IMR-90 (cell line): ENCODE data around the gene ROM1. TPM values are rescaled to one million over a fixed set of nuclear protein-coding genes. Genes with fewer than 3 reads are reported as not detected.

Experiments used
- ATAC-seq: fragments of 200-7000 bp; cut with Tn5 transposase; 2 replicates; pipeline ENCODE4 v1.9.1; 2020; ENCODE audit warnings: low read depth, mild to moderate bottlenecking, moderate library complexity
- BruUV-seq: library from RNA; stranded (reverse); fragments of 400-500 nt; replicated peaks from 2 replicates; lab custom pipeline; 2021; lab: Mats Ljungman, UMichigan
- CTCF ChIA-PET: fragments of 300-600 bp; formaldehyde crosslinking; extraction: SDS; loops from one replicate; lab custom pipeline; 2021; ENCODE audit warnings: antibody characterized with exemption; lab: Yijun Ruan, JAX
- POLR2A ChIA-PET: fragments of 300-600 bp; sonication (Branson Sonifier 250); formaldehyde crosslinking; loops from one replicate; lab custom pipeline; 2022; ENCODE audit warnings: antibody characterized with exemption; ENCODE audit not compliant: unreplicated experiment; lab: Charles Lee
- DNase-seq: peaks from one replicate; pipeline ENCODE4 v3.0.0; 2013
- H2AFZ ChIP-seq: replicated peaks from 2 replicates; pipeline ENCODE3; 2013; ENCODE audit warnings: low read length, mild to moderate bottlenecking; ENCODE audit not compliant: poor library complexity
- H2AK5ac ChIP-seq: 2 replicates; pipeline ENCODE4 v1.6.1; 2013; ENCODE audit warnings: low read depth, low read length, inconsistent platforms
- H2AK9ac ChIP-seq: replicated peaks from 2 replicates; pipeline ENCODE3; 2013; ENCODE audit warnings: mild to moderate bottlenecking, low read depth, low read length, moderate library complexity; ENCODE audit not compliant: poor library complexity
- H2BK120ac ChIP-seq: 2 replicates; pipeline ENCODE4 v1.6.1; 2013; ENCODE audit warnings: low read depth, low read length, inconsistent platforms
- H2BK15ac ChIP-seq: 3 replicates; pipeline ENCODE4 v1.6.1; 2013; ENCODE audit warnings: low read depth, low read length, inconsistent platforms
- H2BK20ac ChIP-seq: 2 replicates; pipeline ENCODE4 v1.6.1; 2013; ENCODE audit warnings: low read depth, mild to moderate bottlenecking, inconsistent platforms, low read length, moderate library complexity
- H2BK5ac ChIP-seq: 2 replicates; pipeline ENCODE4 v1.6.1; 2013; ENCODE audit warnings: mild to moderate bottlenecking, low read depth, low read length, inconsistent platforms; ENCODE audit not compliant: poor library complexity, severe bottlenecking
- H3K14ac ChIP-seq: replicated peaks from 2 replicates; pipeline ENCODE4 v1.6.1; 2013; ENCODE audit warnings: low read depth, low read length, inconsistent platforms
- H3K18ac ChIP-seq: 2 replicates; pipeline ENCODE4 v1.6.1; 2013; ENCODE audit warnings: low read depth, low read length, control low read depth
- H3K23ac ChIP-seq: 2 replicates; pipeline ENCODE4 v1.6.1; 2013; ENCODE audit warnings: low read depth, low read length, inconsistent platforms
- H3K27ac ChIP-seq: 2 replicates; pipeline ENCODE4 v1.5.1; 2013; ENCODE audit warnings: mild to moderate bottlenecking, control low read depth, low read length; ENCODE audit not compliant: insufficient read depth
- H3K27me3 ChIP-seq: 2 replicates; pipeline ENCODE4 v1.6.1; 2013; ENCODE audit warnings: low read length; ENCODE audit not compliant: control insufficient read depth, insufficient read depth
- H3K36me3 ChIP-seq: 2 replicates; pipeline ENCODE4 v1.6.1; 2013; ENCODE audit warnings: low read length, mixed read lengths; ENCODE audit not compliant: control insufficient read depth, insufficient read depth
- H3K4ac ChIP-seq: 2 replicates; pipeline ENCODE4 v1.6.1; 2013; ENCODE audit warnings: low read depth, low read length, inconsistent platforms
- H3K4me1 ChIP-seq: 2 replicates; pipeline ENCODE4 v1.6.1; 2013; ENCODE audit warnings: low read length, mixed read lengths; ENCODE audit not compliant: control insufficient read depth, insufficient read depth
- H3K4me2 ChIP-seq: 2 replicates; pipeline ENCODE4 v1.6.1; 2013; ENCODE audit warnings: low read depth, mild to moderate bottlenecking, control low read depth, low read length, moderate library complexity
- H3K4me3 ChIP-seq: 2 replicates; pipeline ENCODE4 v1.5.1; 2013; ENCODE audit warnings: low read depth, mild to moderate bottlenecking, control low read depth, low read length, moderate library complexity; ENCODE audit not compliant: insufficient read depth
- H3K56ac ChIP-seq: 2 replicates; pipeline ENCODE4 v1.6.1; 2013; ENCODE audit warnings: low read length, inconsistent platforms; ENCODE audit not compliant: insufficient read depth; ENCODE audit errors: extremely low read depth
- H3K79me1 ChIP-seq, 2 experiments: 2 replicates each; pipeline ENCODE4 v1.6.1; 2013; ENCODE audit warnings: low read length in 2 of 2, inconsistent platforms in 1 of 2, low read depth in 1 of 2
- H3K9ac ChIP-seq: 2 replicates; pipeline ENCODE4 v1.6.1; 2013; ENCODE audit warnings: low read depth, low read length, control low read depth
- H3K9me1 ChIP-seq: 2 replicates; pipeline ENCODE4 v1.6.1; 2013; ENCODE audit warnings: low read length, inconsistent platforms; ENCODE audit not compliant: insufficient read depth
- H3K9me3 ChIP-seq: 2 replicates; pipeline ENCODE4 v1.6.1; 2013; ENCODE audit warnings: low read length; ENCODE audit not compliant: control insufficient read depth, insufficient read depth
- H4K20me1 ChIP-seq: 2 replicates; pipeline ENCODE4 v1.6.1; 2013; ENCODE audit warnings: low read length, inconsistent platforms; ENCODE audit not compliant: insufficient read depth
- H4K5ac ChIP-seq: 2 replicates; pipeline ENCODE4 v1.6.1; 2013; ENCODE audit warnings: mild to moderate bottlenecking, low read depth, low read length, control low read depth
- H4K8ac ChIP-seq, 2 experiments: 2 replicates each; pipeline ENCODE4 v1.6.1; 2013; ENCODE audit warnings: low read depth in 2 of 2, low read length in 2 of 2, control low read depth in 1 of 2, inconsistent platforms in 1 of 2
- H4K91ac ChIP-seq: 2 replicates; pipeline ENCODE4 v1.6.1; 2013; ENCODE audit warnings: low read depth, low read length, inconsistent platforms; ENCODE audit not compliant: insufficient read depth
- BHLHE40 ChIP-seq: fragments of 150-350 bp; IDR thresholded peaks from 2 replicates; pipeline ENCODE4 v1.6.1; 2016; ENCODE audit warnings: mild to moderate bottlenecking, low read depth, low read length
- CEBPB ChIP-seq: IDR thresholded peaks from 2 replicates; pipeline ENCODE4 v1.6.1; 2012; ENCODE audit warnings: low read depth, low read length, improper control_type of control experiment
- CHD1 ChIP-seq: IDR thresholded peaks from 2 replicates; pipeline ENCODE4 v1.6.1; 2012; ENCODE audit warnings: low read depth, low read length, improper control_type of control experiment
- CTCF ChIP-seq: conservative IDR thresholded peaks from 2 replicates; pipeline ENCODE4 v1.5.1; 2012; ENCODE audit warnings: mild to moderate bottlenecking, low read depth, low read length, improper control_type of control experiment
- ELK1 ChIP-seq: fragments of 150-350 bp; IDR thresholded peaks from 2 replicates; pipeline ENCODE4 v1.6.1; 2016; ENCODE audit warnings: low read depth, mild to moderate bottlenecking, low read length, moderate library complexity, borderline replicate concordance
- FOS ChIP-seq: fragments of 150-350 bp; IDR thresholded peaks from 2 replicates; pipeline ENCODE4 v1.6.1; 2016; ENCODE audit warnings: low read depth, low read length
- MAFK ChIP-seq: IDR thresholded peaks from 2 replicates; pipeline ENCODE4 v1.6.1; 2012; ENCODE audit warnings: low read depth, low read length, improper control_type of control experiment
- MAZ ChIP-seq: IDR thresholded peaks from 2 replicates; pipeline ENCODE4 v1.6.1; 2012; ENCODE audit warnings: low read depth, mild to moderate bottlenecking, low read length, improper control_type of control experiment, moderate library complexity, borderline replicate concordance
- MXI1 ChIP-seq: IDR thresholded peaks from 2 replicates; pipeline ENCODE4 v1.6.1; 2012; ENCODE audit warnings: low read depth, mild to moderate bottlenecking, low read length, moderate library complexity, borderline replicate concordance
- NFE2L2 ChIP-seq: fragments of 150-350 bp; IDR thresholded peaks from 2 replicates; pipeline ENCODE4 v1.6.1; 2016; ENCODE audit warnings: low read depth, mild to moderate bottlenecking, low read length
- POLR2A ChIP-seq: IDR thresholded peaks from 2 replicates; pipeline ENCODE4 v1.6.1; 2012; ENCODE audit warnings: mild to moderate bottlenecking, low read depth, low read length
- RAD21 ChIP-seq: IDR thresholded peaks from 2 replicates; pipeline ENCODE4 v1.6.1; 2012; ENCODE audit warnings: low read length, improper control_type of control experiment
- RCOR1 ChIP-seq: IDR thresholded peaks from 2 replicates; pipeline ENCODE4 v1.6.1; 2012; ENCODE audit warnings: mild to moderate bottlenecking, low read length, improper control_type of control experiment; ENCODE audit not compliant: insufficient replicate concordance
- RFX5 ChIP-seq: IDR thresholded peaks from 2 replicates; pipeline ENCODE4 v1.8.0; 2012; ENCODE audit warnings: low read depth, mild to moderate bottlenecking, low read length, moderate library complexity
- SMC3 ChIP-seq: fragments of 150-350 bp; IDR thresholded peaks from 2 replicates; pipeline ENCODE4 v1.6.1; 2016; ENCODE audit warnings: low read depth, mild to moderate bottlenecking, antibody characterized with exemption, low read length, moderate library complexity
- USF2 ChIP-seq: fragments of 150-350 bp; IDR thresholded peaks from 2 replicates; pipeline ENCODE4 v1.6.1; 2017; ENCODE audit warnings: mild to moderate bottlenecking, antibody characterized with exemption, low read length, low read depth
- WGBS, 2 experiments: methylation state at CpG; one replicate each; pipeline versions ENCODE4 v1.1.5 to v1.1.7; 2013; ENCODE audit warnings: missing lambda C conversion rate in 2 of 2; ENCODE audit not compliant: insufficient read length in 1 of 2; ENCODE audit errors: extremely low coverage in 2 of 2; 5-methylcytosine and 5-hydroxymethylcytosine counted together
- dilution Hi-C: fragments of 300-500 bp; cut with HindIII; formaldehyde crosslinking; loops from one replicate; pipeline ENCODE4 v1.14.3; 2018; ENCODE audit warnings: low sequenced_read_pairs; ENCODE audit not compliant: unreplicated experiment
- in situ Hi-C: fragments of 300-500 bp; cut with MboI; formaldehyde crosslinking; loops from 3 replicates; pipeline ENCODE4 v1.14.3; 2019; ENCODE audit warnings: low sequenced_read_pairs, inconsistent platforms, mixed read lengths
- intact Hi-C: fragments of 100-400 bp; cut with micrococcal nuclease; formaldehyde crosslinking; loops from 2 replicates; pipeline ENCODE4 v1.10.0; 2022
- polyA plus RNA-seq, 3 experiments: library from polyadenylated mRNA; depleted of rRNA; stranded (reverse); fragments of >200 nt; gene quantifications; 2 replicates each; pipeline ENCODE4 v1.2.3, GENCODE V29; 2012; ENCODE audit warnings: low replicate concordance in 1 of 3
- total RNA-seq: library from RNA; depleted of rRNA; stranded (reverse); fragments of >200 nt; gene quantifications from 2 replicates; pipeline ENCODE4 v1.2.3, GENCODE V29; 2012

The ROM1 gene
- total and polyA plus RNA-seq, 2 of the 4 experiments (the other 2 are of a cell fraction): 2.2 to 2.5 TPM

GRCh38 chr11:62569611-62570010 is 43.4 kb upstream of the ROM1 start:
- dilution Hi-C loops: no loop called here
- peaks cover 4% of the 10 kb centered on the region for H3K4me1 ChIP-seq

More at GRCh38 chr11:62569611-62570010, 43.4 kb upstream of the ROM1 start:
- H4K8ac ChIP-seq: no peak overlapping the region
- H3K23ac ChIP-seq: no peak overlapping the region
- peaks cover 3% of the 10 kb centered on the region; the same call in 1 of the 2 replicates for H3K9me1 ChIP-seq
- no peaks in the 10 kb centered on the region for H3K9me3 ChIP-seq
- H3K4ac ChIP-seq: no peak overlapping the region
- DNase-seq: no peak
- no peak overlapping the region for H2AK5ac ChIP-seq
- ChIA-PET POLR2A (interaction anchor here (1.1 kb wide), 1 partner anchor 9 kb away, joined by 4 read pairs; no protein-coding TSS in a partner anchor), CTCF (interaction anchor here (1.8 kb wide), 1 partner anchor 9 kb away, joined by 6 read pairs; no protein-coding TSS in a partner anchor)
- in situ Hi-C loops (no loop called here), intact Hi-C loops (no loop called here)
- H4K5ac ChIP-seq: no peak overlapping the region
- H3K9ac ChIP-seq: no peak overlapping the region
- no peak overlapping the region for H3K4me2 ChIP-seq
- no peak overlapping the region for H2AFZ ChIP-seq
- H3K36me3 ChIP-seq: peaks cover 57% of the 10 kb centered on the region
- H2BK5ac ChIP-seq: no peak overlapping the region
- H2BK15ac ChIP-seq: no peak overlapping the region
- no CpG with 5 or more reads among the region's 1 CpG for WGBS, 2 experiments
- peaks cover 17 to 66% of the 10 kb centered on the region in 2 experiments for H3K79me1 ChIP-seq
- no peak overlapping the region for H2BK20ac ChIP-seq
- no peak overlapping the region for H3K27ac ChIP-seq
- no peak overlapping the region for H3K14ac ChIP-seq
- TF ChIP-seq MAZ: no peak
- no peak for TF ChIP-seq NFE2L2
- no peak for TF ChIP-seq CTCF
- TF ChIP-seq CEBPB: no peak
- TF ChIP-seq ELK1: no peak
- no peak for TF ChIP-seq BHLHE40
- no peak for TF ChIP-seq MXI1
- TF ChIP-seq CHD1: no peak
- TF ChIP-seq RAD21: no peak
- no peak for TF ChIP-seq RCOR1
- TF ChIP-seq RFX5: no peak
- TF ChIP-seq USF2: no peak
- no peak for TF ChIP-seq MAFK
- TF ChIP-seq FOS: no peak
- no peak for TF ChIP-seq POLR2A
- TF ChIP-seq SMC3: no peak
- H2BK120ac ChIP-seq: no peak overlapping the region
- ATAC-seq: no peak
- no peak overlapping the region for H3K18ac ChIP-seq
- peaks cover 66% of the 10 kb centered on the region for H4K20me1 ChIP-seq
- H2AK9ac ChIP-seq: no peak overlapping the region
- H3K56ac ChIP-seq: no peak overlapping the region
- H4K91ac ChIP-seq: no peak overlapping the region
- H3K4me3 ChIP-seq: no peak overlapping the region
- BruUV-seq: no TSS peak
- H3K27me3 ChIP-seq: no peaks in the 10 kb centered on the region
